Coronary artery (tissue), 2 donors: ENCODE data around the gene TPSAB1.
"Not testable (repeated sequence)": the region's sequence is repeated elsewhere in the genome, so short reads cannot be mapped to it uniquely, and the experiment has no call there.

Experiments
- DNase-seq: peaks from one replicate; pipeline ENCODE4 v3.0.0-alpha.2; 2017; ENCODE audit warnings: low spot score
- H3K27ac ChIP-seq, 2 donors: fragments of 200-600 bp; sonication (generic); one replicate each; pipeline ENCODE4 v1.5.1; 2016 to 2019
- H3K4me3 ChIP-seq: fragments of 200-600 bp; sonication (generic); 2 replicates; pipeline ENCODE4 v1.5.1; 2016; ENCODE audit warnings: mild to moderate bottlenecking, moderate library complexity
- CTCF ChIP-seq: fragments of 200-600 bp; sonication (generic); IDR thresholded peaks from one replicate; pipeline ENCODE4 v1.5.1; 2019; ENCODE audit warnings: antibody characterized with exemption

TPSAB1 gene

GRCh38 chr16:1220841-1221627 lies 19.5 kb upstream of the TPSAB1 start:
- Histone ChIP-seq H3K27ac (no peak overlapping the region), H3K4me3 (no peak overlapping the region)
- DNase-seq: no peak
- no peak for TF ChIP-seq CTCF

GRCh38 chr16:1221628-1222552 lies 18.6 kb upstream of the TPSAB1 start:
- Histone ChIP-seq H3K4me3 (no peak overlapping the region), H3K27ac (no peak overlapping the region)
- no peak for TF ChIP-seq CTCF
- DNase-seq: no peak

GRCh38 chr16:1222553-1223354 lies 17.8 kb upstream of the TPSAB1 start:
- no peak overlapping the region for H3K4me3 ChIP-seq
- no peak overlapping the region for H3K27ac ChIP-seq
- no peak for TF ChIP-seq CTCF
- DNase-seq: no peak

GRCh38 chr16:1223355-1224214 lies 16.9 kb upstream of the TPSAB1 start:
- no peak for TF ChIP-seq CTCF
- H3K4me3 ChIP-seq: no peak overlapping the region
- no peak for DNase-seq
- no peak overlapping the region for H3K27ac ChIP-seq

- H3K4me3 ChIP-seq: no peak overlapping the region
- TF ChIP-seq CTCF: no peak
- no peak for DNase-seq
- H3K27ac ChIP-seq: no peak overlapping the region
Observed at GRCh38 chr16:1224558-1224957, 15.9 kb upstream of the TPSAB1 start.

GRCh38 chr16:1225051-1225451 lies 15.5 kb upstream of the TPSAB1 start, which contains the start of gene TPSG1:
TSS of gene TPSG1 (minus strand) at chr16:1225268. CDS start at chr16:1225252, 16 bp downstream.
- Histone ChIP-seq H3K27ac (no peak within 1 kb of the TSS), H3K4me3 (no peak within 1 kb of the TSS)
- TF ChIP-seq CTCF: no peak
- no peak for DNase-seq

- H3K4me3 ChIP-seq, H3K27ac ChIP-seq, DNase-seq: not testable (repeated sequence)
Observed at GRCh38 chr16:1225728-1226311, 14.7 kb upstream of the TPSAB1 start.

GRCh38 chr16:1226692-1227091 lies 13.8 kb upstream of the TPSAB1 start:
- not testable (repeated sequence) for DNase-seq, H3K4me3 ChIP-seq, H3K27ac ChIP-seq

GRCh38 chr16:1228227-1228626 lies 12.3 kb upstream of the TPSAB1 start:
- H3K27ac ChIP-seq, H3K4me3 ChIP-seq, DNase-seq: not testable (repeated sequence)
